Esophagus muscularis mucosa (tissue), 2 donors: ENCODE results near the gene BCL2L11.

Experiments used
- POLR2A ChIP-seq: fragments of 450-650 bp; IDR thresholded peaks from one replicate; pipeline ENCODE4 v1.6.1; 2017; ENCODE audit warnings: antibody characterized with exemption, moderate library complexity, mild to moderate bottlenecking, low read depth
- POLR2AphosphoS5 ChIP-seq, 2 donors: sonication (generic); formaldehyde crosslinking; IDR thresholded peaks; one replicate each; pipeline ENCODE4 v1.6.1; 2017; ENCODE audit warnings: antibody characterized with exemption in 2 of 2

DNA sequence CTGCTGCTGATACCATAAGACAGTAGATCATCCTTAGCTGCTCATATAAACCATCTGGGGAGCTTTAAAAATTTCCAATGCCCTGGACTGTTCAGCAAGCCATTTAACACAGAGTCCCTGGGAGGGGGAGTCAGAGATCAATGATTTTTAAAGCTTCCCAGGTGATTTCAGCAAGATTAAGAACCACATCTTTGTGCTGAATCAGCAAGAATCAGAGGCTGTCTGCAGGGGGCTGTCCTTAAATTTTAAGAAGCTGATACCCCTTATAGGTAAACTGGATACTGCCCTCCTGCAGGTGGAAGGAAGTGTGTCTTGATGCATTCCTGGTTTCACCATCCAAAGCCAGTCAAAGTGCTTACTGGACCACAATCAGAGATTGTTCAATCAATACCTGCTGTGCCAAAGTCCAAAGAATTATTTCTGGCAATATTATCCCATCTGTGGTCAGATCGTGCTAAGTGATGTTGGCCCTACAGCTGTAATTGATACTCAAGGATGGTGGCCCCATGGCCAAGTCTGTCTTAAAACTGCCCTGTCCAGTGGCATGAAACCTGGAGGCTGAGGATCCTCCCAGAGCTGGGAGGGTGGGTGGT lies 72.2 kb downstream of the BCL2L11 start:
- TF ChIP-seq POLR2A (no peak), POLR2AphosphoS5 (IDR thresholded peaks at IDR 0.05) (no peak)
